ENCODE measurements around the gene GAREM1.
A peak's percentile ranks its signal among the peaks of the same experiment; 100 is the strongest.

GAREM1 gene

GRCh38 chr18:32422978-32423740, 47.5 kb downstream of the GAREM1 start:
- DNase-seq = no peak

GRCh38 chr18:32422201-32422600, 48.5 kb downstream of the GAREM1 start:
- no peak for DNase-seq

GRCh38 chr18:32420084-32420750, 50.5 kb downstream of the GAREM1 start:
- DNase-seq = no peak

GRCh38 chr18:32418148-32418547, 52.5 kb downstream of the GAREM1 start:
- DNase-seq = no peak

- no peak for DNase-seq
Observed at GRCh38 chr18:32405588-32405987, 65.1 kb downstream of the GAREM1 start.

GRCh38 chr18:32401621-32402020, 69.1 kb downstream of the GAREM1 start:
- no peak for DNase-seq

- no peak for DNase-seq
Observed at GRCh38 chr18:32393407-32393806, 77.3 kb downstream of the GAREM1 start.

- no peak for DNase-seq
Observed at GRCh38 chr18:32391126-32391525, 79.6 kb downstream of the GAREM1 start.

GRCh38 chr18:32389858-32390257, 80.8 kb downstream of the GAREM1 start:
- no peak for DNase-seq

- DNase-seq = no peak
Observed at GRCh38 chr18:32389191-32389590, 81.5 kb downstream of the GAREM1 start.

- peak in 1 of 2 donors; percentile 34 for DNase-seq
Observed at GRCh38 chr18:32386471-32386870, 84.2 kb downstream of the GAREM1 start.

GRCh38 chr18:32383050-32383819, 87.4 kb downstream of the GAREM1 start:
- no peak for DNase-seq

GRCh38 chr18:32381761-32382160, 88.9 kb downstream of the GAREM1 start:
- DNase-seq = no peak

- DNase-seq = no peak
Observed at GRCh38 chr18:32380559-32380958, 90.1 kb downstream of the GAREM1 start.

GRCh38 chr18:32379891-32380290, 90.8 kb downstream of the GAREM1 start:
- DNase-seq = no peak

- DNase-seq = no peak
Observed at GRCh38 chr18:32378705-32379104, 92.0 kb downstream of the GAREM1 start.

GRCh38 chr18:32373995-32374394, 96.7 kb downstream of the GAREM1 start:
- DNase-seq = no peak

- no peak for DNase-seq
Observed at GRCh38 chr18:32373505-32373904, 97.2 kb downstream of the GAREM1 start.

GRCh38 chr18:32372381-32373061, 98.2 kb downstream of the GAREM1 start:
- no peak for DNase-seq

GRCh38 chr18:32372047-32372380, 98.7 kb downstream of the GAREM1 start:
- DNase-seq = no peak

GRCh38 chr18:32371384-32371783, 99.3 kb downstream of the GAREM1 start:
- DNase-seq = no peak

GRCh38 chr18:32368991-32369390, 101.7 kb downstream of the GAREM1 start:
- DNase-seq = no peak

GRCh38 chr18:32368170-32368569, 102.5 kb downstream of the GAREM1 start:
- DNase-seq = no peak
